K562 (cell line): Measurements from ENCODE around the gene PI16. TPM values are rescaled to one million over a fixed set of nuclear protein-coding genes. Genes with fewer than 3 reads are reported as not detected.

Source experiments
- BMI1 ChIP-seq: fragments of 150-350 bp; IDR thresholded peaks from 2 replicates; pipeline ENCODE4 v1.6.1; 2014; ENCODE audit warnings: low read length
- FOS ChIP-seq: IDR thresholded peaks from 3 replicates; pipeline ENCODE4 v1.6.1; 2011; ENCODE audit not compliant: insufficient read length; ENCODE audit errors: extremely low read depth
- HDAC8 ChIP-seq: fragments of 450-650 bp; IDR thresholded peaks from 2 replicates; pipeline ENCODE4 v1.6.1; 2016; ENCODE audit warnings: mild to moderate bottlenecking, missing genetic modification characterization, moderate library complexity, missing compliant biosample characterization
- HNRNPLL ChIP-seq: fragments of 200-400 bp; formaldehyde crosslinking; IDR thresholded peaks from 2 replicates; pipeline ENCODE4 v1.6.1; 2017; ENCODE audit warnings: low read length, low read depth, mild to moderate bottlenecking; ENCODE audit not compliant: poor library complexity, severe bottlenecking
- MAFK ChIP-seq: IDR thresholded peaks from 2 replicates; pipeline ENCODE4 v1.6.1; 2011; ENCODE audit warnings: low read length, improper control_type of control experiment
- PML ChIP-seq: IDR thresholded peaks from 2 replicates; pipeline ENCODE4 v1.6.1; 2012; ENCODE audit warnings: low read length, inconsistent platforms
- POLR2H ChIP-seq: IDR thresholded peaks from 2 replicates; pipeline ENCODE4 v1.6.1; 2016; ENCODE audit warnings: missing genetic modification characterization, low read depth, mild to moderate bottlenecking, control low read depth, missing compliant biosample characterization, moderate library complexity
- RBM39 ChIP-seq: fragments of 200-400 bp; formaldehyde crosslinking; optimal IDR thresholded peaks from 2 replicates; pipeline ENCODE3; 2018; ENCODE audit warnings: low read depth, low read length
- SMARCE1 ChIP-seq: fragments of 450-650 bp; IDR thresholded peaks from 2 replicates; pipeline ENCODE4 v1.7.1; 2016; ENCODE audit warnings: mild to moderate bottlenecking
- TAF1 ChIP-seq: IDR thresholded peaks from 2 replicates; pipeline ENCODE4 v1.6.1; 2011; ENCODE audit warnings: mild to moderate bottlenecking, low read length, moderate library complexity; ENCODE audit not compliant: insufficient read depth, control insufficient read depth, severe bottlenecking; ENCODE audit errors: extremely low read depth
- ZNF518B ChIP-seq: fragments of 250-450 bp; sonication (Bioruptor Pico); IDR thresholded peaks from 2 replicates; pipeline ENCODE4 v1.5.0; 2021; ENCODE audit warnings: mild to moderate bottlenecking, moderate library complexity
- polyA plus RNA-seq, 8 experiments: library from polyadenylated mRNA; depleted of rRNA in 4 of 8; stranded (reverse) in 5 of 8; unstranded in 3 of 8; fragments of >200 nt; fragmentation: Nextera tagmentation in 2 of 8; fragmentation: Illumina TruSeq in 1 of 8; extraction: Ambion mirVana in 2 of 8; extraction: Trizol in 1 of 8; gene quantifications; 2 replicates each; pipeline versions ENCODE4 v1.2.1 to v1.2.3, GENCODE V29; 2011 to 2014; ENCODE audit warnings: inconsistent platforms in 1 of 8, missing spikeins in 1 of 8
- total RNA-seq, 7 experiments: library from RNA; depleted of rRNA in 6 of 7; stranded (reverse); fragments of >200 nt in 6 of 7; fragmentation: Illumina TruSeq in 2 of 7; extraction: Trizol in 2 of 7; gene quantifications; 2 replicates each; pipeline versions ENCODE4 v1.2.1 to v1.2.3, GENCODE V29; 2011 to 2021; ENCODE audit warnings: low replicate concordance in 1 of 7
- TF ChIP-seq, protein P1 (sequence below): fragments of 250-450 bp; sonication (Bioruptor Pico); IDR thresholded peaks from 2 replicates; pipeline ENCODE4 v1.5.0; 2020; ENCODE audit warnings: mild to moderate bottlenecking, borderline replicate concordance
- TF ChIP-seq, protein P2 (sequence below): IDR thresholded peaks from 2 replicates; pipeline ENCODE4 v1.6.1; 2012; ENCODE audit warnings: low read depth, low read length, improper control_type of control experiment, borderline replicate concordance
- TF ChIP-seq, protein P3 (sequence below): fragments of 200-800 bp; sonication (Bioruptor generic); IDR thresholded peaks from 2 replicates; pipeline ENCODE4 v1.6.1; 2017; ENCODE audit warnings: missing genetic modification characterization, missing compliant biosample characterization

PI16 gene
- total and polyA plus RNA-seq, 9 of the 15 experiments (the other 6 are each of a cell fraction or from before 2014, with no cell fraction given): 0.06 to 0.18 TPM; not detected in 7

- TF ChIP-seq, protein P1, sequence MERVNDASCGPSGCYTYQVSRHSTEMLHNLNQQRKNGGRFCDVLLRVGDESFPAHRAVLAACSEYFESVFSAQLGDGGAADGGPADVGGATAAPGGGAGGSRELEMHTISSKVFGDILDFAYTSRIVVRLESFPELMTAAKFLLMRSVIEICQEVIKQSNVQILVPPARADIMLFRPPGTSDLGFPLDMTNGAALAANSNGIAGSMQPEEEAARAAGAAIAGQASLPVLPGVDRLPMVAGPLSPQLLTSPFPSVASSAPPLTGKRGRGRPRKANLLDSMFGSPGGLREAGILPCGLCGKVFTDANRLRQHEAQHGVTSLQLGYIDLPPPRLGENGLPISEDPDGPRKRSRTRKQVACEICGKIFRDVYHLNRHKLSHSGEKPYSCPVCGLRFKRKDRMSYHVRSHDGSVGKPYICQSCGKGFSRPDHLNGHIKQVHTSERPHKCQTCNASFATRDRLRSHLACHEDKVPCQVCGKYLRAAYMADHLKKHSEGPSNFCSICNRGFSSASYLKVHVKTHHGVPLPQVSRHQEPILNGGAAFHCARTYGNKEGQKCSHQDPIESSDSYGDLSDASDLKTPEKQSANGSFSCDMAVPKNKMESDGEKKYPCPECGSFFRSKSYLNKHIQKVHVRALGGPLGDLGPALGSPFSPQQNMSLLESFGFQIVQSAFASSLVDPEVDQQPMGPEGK (CRISPR knock-in tag): no peak
- TF ChIP-seq BMI1: no peak
- TF ChIP-seq SMARCE1: no peak
- TF ChIP-seq PML: no peak
- TF ChIP-seq ZNF518B (CRISPR knock-in tag): no peak
- TF ChIP-seq FOS: no peak
- TF ChIP-seq HNRNPLL: no peak
- no peak for TF ChIP-seq POLR2H (tag)
- no peak for TF ChIP-seq MAFK
- TF ChIP-seq TAF1: no peak
- TF ChIP-seq, protein P2, sequence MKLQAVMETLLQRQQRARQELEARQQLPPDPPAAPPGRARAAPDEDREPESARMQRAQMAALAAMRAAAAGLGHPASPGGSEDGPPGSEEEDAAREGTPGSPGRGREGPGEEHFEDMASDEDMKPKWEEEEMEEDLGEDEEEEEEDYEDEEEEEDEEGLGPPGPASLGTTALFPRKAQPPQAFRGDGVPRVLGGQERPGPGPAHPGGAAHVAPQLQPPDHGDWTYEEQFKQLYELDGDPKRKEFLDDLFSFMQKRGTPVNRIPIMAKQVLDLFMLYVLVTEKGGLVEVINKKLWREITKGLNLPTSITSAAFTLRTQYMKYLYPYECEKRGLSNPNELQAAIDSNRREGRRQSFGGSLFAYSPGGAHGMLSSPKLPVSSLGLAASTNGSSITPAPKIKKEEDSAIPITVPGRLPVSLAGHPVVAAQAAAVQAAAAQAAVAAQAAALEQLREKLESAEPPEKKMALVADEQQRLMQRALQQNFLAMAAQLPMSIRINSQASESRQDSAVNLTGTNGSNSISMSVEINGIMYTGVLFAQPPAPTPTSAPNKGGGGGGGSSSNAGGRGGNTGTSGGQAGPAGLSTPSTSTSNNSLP: no peak
- TF ChIP-seq, protein P3, sequence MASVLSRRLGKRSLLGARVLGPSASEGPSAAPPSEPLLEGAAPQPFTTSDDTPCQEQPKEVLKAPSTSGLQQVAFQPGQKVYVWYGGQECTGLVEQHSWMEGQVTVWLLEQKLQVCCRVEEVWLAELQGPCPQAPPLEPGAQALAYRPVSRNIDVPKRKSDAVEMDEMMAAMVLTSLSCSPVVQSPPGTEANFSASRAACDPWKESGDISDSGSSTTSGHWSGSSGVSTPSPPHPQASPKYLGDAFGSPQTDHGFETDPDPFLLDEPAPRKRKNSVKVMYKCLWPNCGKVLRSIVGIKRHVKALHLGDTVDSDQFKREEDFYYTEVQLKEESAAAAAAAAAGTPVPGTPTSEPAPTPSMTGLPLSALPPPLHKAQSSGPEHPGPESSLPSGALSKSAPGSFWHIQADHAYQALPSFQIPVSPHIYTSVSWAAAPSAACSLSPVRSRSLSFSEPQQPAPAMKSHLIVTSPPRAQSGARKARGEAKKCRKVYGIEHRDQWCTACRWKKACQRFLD (CRISPR knock-in tag): no peak
- TF ChIP-seq RBM39: no peak
- no peak for TF ChIP-seq HDAC8 (tag)
- TF ChIP-seq, all 486 proteins: peak for 0
Measured at GRCh38 chr6:36976007-36976264, 21.4 kb downstream of the PI16 start (continued).
